ENCODE results near the gene PGAM2. TPM values are rescaled to one million over a fixed set of nuclear protein-coding genes. Genes with fewer than 3 reads are reported as not detected.

Gene PGAM2
- total and polyA plus RNA-seq, 2 experiments from 2014 or later: 2.9 to 7.8 TPM

DNA sequence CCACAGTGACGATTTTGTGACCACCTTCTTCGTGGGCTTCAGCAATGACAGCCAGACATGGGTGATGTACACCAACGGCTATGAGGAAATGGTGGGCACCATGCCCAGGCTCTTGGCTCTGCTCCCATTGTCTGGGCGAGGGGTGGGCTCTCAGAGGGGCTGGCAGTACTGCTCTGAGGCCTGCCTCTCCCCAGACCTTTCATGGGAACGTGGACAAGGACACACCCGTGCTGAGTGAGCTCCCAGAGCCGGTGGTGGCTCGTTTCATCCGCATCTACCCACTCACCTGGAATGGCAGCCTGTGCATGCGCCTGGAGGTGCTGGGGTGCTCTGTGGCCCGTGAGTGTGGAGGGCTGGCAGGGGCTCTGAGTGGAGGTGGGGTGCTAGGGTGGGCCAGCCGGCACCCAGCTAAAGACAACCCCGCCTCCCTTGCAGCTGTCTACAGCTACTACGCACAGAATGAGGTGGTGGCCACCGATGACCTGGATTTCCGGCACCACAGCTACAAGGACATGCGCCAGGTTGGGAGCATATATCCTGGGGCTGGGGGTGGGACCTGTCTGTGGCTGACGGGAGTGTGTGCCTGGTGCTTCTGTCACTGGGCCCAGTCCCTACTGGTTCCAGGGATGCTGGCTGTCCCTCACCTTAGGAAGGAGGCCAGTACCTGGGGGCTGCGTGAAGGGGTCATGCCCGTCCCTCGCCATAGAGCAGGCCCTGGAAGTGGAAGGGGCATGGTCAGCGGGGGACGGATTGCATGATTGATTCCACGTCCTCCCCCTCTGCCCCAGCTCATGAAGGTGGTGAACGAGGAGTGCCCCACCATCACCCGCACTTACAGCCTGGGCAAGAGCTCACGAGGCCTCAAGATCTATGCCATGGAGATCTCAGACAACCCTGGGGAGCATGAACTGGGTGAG, 45.6 kb upstream of the PGAM2 start:
- Histone ChIP-seq H2AFZ (no peak overlapping the region), H3K79me2 (replicated peaks; ENCODE audit: insufficient read depth) (no peaks in the 10 kb centered on the region; the same call in 1 of the 2 replicates), H3F3A (replicated peaks; ENCODE audit: low read depth) (0 out of 2 replicates have a peak, but pooled peaks cover 2% of the 10 kb centered on the region), H4K20me1 (replicated peaks; ENCODE audit: insufficient read depth) (no peaks in the 10 kb centered on the region; the same call in 1 of the 2 replicates), H3K4me3 (no peak overlapping the region), H3K9me2 (ENCODE audit: insufficient read depth) (no peaks in the 10 kb centered on the region), H3K27ac (ENCODE audit: low read depth) (no peak overlapping the region), H3K36me3 (ENCODE audit: insufficient read depth) (no peaks in the 10 kb centered on the region), H3K4me2 (no peak overlapping the region), H3K4me1 (ENCODE audit: insufficient read depth) (no peaks in the 10 kb centered on the region), H3K27me3 (ENCODE audit: insufficient read depth) (no peaks in the 10 kb centered on the region)
- Mint-ChIP-seq H3K4me3 (no peak overlapping the region), H3K4me1 (peaks cover 6% of the 10 kb centered on the region), H3K9me3 (no peaks in the 10 kb centered on the region; the same call in 2 of the 3 replicates), H3K27me3 (ENCODE audit: insufficient read depth, low read depth, poor library complexity) (peaks cover 15% of the 10 kb centered on the region), H3K36me3 (ENCODE audit: low read depth) (peaks cover 33% of the 10 kb centered on the region), H3K27ac (no peak overlapping the region)
- DNase-seq (ENCODE audit: low spot score): no peak
- no peak for ATAC-seq
- TF ChIP-seq ZNF114 (CRISPR knock-in tag; IDR thresholded peaks at IDR 0.05): no peak
- TF ChIP-seq ZNF331 (CRISPR knock-in tag; IDR thresholded peaks at IDR 0.05; ENCODE audit: low read depth): no peak
- TF ChIP-seq, protein P1, sequence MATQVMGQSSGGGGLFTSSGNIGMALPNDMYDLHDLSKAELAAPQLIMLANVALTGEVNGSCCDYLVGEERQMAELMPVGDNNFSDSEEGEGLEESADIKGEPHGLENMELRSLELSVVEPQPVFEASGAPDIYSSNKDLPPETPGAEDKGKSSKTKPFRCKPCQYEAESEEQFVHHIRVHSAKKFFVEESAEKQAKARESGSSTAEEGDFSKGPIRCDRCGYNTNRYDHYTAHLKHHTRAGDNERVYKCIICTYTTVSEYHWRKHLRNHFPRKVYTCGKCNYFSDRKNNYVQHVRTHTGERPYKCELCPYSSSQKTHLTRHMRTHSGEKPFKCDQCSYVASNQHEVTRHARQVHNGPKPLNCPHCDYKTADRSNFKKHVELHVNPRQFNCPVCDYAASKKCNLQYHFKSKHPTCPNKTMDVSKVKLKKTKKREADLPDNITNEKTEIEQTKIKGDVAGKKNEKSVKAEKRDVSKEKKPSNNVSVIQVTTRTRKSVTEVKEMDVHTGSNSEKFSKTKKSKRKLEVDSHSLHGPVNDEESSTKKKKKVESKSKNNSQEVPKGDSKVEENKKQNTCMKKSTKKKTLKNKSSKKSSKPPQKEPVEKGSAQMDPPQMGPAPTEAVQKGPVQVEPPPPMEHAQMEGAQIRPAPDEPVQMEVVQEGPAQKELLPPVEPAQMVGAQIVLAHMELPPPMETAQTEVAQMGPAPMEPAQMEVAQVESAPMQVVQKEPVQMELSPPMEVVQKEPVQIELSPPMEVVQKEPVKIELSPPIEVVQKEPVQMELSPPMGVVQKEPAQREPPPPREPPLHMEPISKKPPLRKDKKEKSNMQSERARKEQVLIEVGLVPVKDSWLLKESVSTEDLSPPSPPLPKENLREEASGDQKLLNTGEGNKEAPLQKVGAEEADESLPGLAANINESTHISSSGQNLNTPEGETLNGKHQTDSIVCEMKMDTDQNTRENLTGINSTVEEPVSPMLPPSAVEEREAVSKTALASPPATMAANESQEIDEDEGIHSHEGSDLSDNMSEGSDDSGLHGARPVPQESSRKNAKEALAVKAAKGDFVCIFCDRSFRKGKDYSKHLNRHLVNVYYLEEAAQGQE (IDR thresholded peaks at IDR 0.05; ENCODE audit: unreplicated experiment): no peak

DNA sequence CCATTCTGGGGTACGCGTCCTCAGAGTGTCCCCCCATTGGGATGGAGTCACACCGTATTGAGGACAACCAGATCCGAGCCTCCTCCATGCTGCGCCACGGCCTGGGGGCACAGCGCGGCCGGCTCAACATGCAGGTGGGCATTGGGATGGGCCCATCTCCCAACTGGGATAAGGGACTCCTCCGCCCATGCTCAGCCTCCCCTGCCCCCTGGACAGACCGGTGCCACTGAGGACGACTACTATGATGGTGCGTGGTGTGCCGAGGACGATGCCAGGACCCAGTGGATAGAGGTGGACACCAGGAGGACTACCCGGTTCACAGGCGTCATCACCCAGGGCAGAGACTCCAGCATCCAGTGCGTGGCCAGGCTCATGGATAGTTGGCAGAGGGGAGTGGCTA, 44.6 kb upstream of the PGAM2 start:
- peaks cover 8% of the 10 kb centered on the region; the same call in 1 of the 2 replicates for H3K27me3 ChIP-seq (ENCODE audit: insufficient read depth)
- no peak overlapping the region for H2AFZ ChIP-seq
- no peak overlapping the region for H3K4me3 Mint-ChIP-seq
- peaks cover 24% of the 10 kb centered on the region for H3K36me3 Mint-ChIP-seq (ENCODE audit: low read depth)
- H3K4me2 ChIP-seq: no peak overlapping the region
- peaks cover 20% of the 10 kb centered on the region for H3K27me3 Mint-ChIP-seq (ENCODE audit: insufficient read depth, low read depth, poor library complexity)
- H4K20me1 ChIP-seq (replicated peaks; ENCODE audit: insufficient read depth): no peaks in the 10 kb centered on the region; the same call in 1 of the 2 replicates
- 0 out of 2 replicates have a peak, but pooled peaks cover 4% of the 10 kb centered on the region for H3K4me1 ChIP-seq (ENCODE audit: insufficient read depth)
- 0 out of 2 replicates have a peak, but pooled peaks cover 2% of the 10 kb centered on the region for H3F3A ChIP-seq (replicated peaks; ENCODE audit: low read depth)
- ATAC-seq: no peak
- H3K9me2 ChIP-seq (ENCODE audit: insufficient read depth): no peaks in the 10 kb centered on the region
- no peak overlapping the region for H3K27ac Mint-ChIP-seq
- no peak for DNase-seq (ENCODE audit: low spot score)
- no peak overlapping the region for H3K4me3 ChIP-seq
- no peak overlapping the region for H3K27ac ChIP-seq (ENCODE audit: low read depth)
- H3K79me2 ChIP-seq (replicated peaks; ENCODE audit: insufficient read depth): no peaks in the 10 kb centered on the region; the same call in 1 of the 2 replicates
- H3K9me3 Mint-ChIP-seq: no peaks in the 10 kb centered on the region; the same call in 2 of the 3 replicates
- peaks cover 16% of the 10 kb centered on the region for H3K4me1 Mint-ChIP-seq
- H3K36me3 ChIP-seq (ENCODE audit: insufficient read depth): no peaks in the 10 kb centered on the region
- TF ChIP-seq STAT1 (IDR thresholded peaks at IDR 0.05; ENCODE audit: unreplicated experiment) (no peak), CREB1 (CRISPR knock-in tag; IDR thresholded peaks at IDR 0.05; ENCODE audit: low read depth) (no peak)
- TF ChIP-seq, protein P2, sequence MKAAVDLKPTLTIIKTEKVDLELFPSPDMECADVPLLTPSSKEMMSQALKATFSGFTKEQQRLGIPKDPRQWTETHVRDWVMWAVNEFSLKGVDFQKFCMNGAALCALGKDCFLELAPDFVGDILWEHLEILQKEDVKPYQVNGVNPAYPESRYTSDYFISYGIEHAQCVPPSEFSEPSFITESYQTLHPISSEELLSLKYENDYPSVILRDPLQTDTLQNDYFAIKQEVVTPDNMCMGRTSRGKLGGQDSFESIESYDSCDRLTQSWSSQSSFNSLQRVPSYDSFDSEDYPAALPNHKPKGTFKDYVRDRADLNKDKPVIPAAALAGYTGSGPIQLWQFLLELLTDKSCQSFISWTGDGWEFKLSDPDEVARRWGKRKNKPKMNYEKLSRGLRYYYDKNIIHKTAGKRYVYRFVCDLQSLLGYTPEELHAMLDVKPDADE (IDR thresholded peaks at IDR 0.05): no peak
- TF ChIP-seq, protein P3, sequence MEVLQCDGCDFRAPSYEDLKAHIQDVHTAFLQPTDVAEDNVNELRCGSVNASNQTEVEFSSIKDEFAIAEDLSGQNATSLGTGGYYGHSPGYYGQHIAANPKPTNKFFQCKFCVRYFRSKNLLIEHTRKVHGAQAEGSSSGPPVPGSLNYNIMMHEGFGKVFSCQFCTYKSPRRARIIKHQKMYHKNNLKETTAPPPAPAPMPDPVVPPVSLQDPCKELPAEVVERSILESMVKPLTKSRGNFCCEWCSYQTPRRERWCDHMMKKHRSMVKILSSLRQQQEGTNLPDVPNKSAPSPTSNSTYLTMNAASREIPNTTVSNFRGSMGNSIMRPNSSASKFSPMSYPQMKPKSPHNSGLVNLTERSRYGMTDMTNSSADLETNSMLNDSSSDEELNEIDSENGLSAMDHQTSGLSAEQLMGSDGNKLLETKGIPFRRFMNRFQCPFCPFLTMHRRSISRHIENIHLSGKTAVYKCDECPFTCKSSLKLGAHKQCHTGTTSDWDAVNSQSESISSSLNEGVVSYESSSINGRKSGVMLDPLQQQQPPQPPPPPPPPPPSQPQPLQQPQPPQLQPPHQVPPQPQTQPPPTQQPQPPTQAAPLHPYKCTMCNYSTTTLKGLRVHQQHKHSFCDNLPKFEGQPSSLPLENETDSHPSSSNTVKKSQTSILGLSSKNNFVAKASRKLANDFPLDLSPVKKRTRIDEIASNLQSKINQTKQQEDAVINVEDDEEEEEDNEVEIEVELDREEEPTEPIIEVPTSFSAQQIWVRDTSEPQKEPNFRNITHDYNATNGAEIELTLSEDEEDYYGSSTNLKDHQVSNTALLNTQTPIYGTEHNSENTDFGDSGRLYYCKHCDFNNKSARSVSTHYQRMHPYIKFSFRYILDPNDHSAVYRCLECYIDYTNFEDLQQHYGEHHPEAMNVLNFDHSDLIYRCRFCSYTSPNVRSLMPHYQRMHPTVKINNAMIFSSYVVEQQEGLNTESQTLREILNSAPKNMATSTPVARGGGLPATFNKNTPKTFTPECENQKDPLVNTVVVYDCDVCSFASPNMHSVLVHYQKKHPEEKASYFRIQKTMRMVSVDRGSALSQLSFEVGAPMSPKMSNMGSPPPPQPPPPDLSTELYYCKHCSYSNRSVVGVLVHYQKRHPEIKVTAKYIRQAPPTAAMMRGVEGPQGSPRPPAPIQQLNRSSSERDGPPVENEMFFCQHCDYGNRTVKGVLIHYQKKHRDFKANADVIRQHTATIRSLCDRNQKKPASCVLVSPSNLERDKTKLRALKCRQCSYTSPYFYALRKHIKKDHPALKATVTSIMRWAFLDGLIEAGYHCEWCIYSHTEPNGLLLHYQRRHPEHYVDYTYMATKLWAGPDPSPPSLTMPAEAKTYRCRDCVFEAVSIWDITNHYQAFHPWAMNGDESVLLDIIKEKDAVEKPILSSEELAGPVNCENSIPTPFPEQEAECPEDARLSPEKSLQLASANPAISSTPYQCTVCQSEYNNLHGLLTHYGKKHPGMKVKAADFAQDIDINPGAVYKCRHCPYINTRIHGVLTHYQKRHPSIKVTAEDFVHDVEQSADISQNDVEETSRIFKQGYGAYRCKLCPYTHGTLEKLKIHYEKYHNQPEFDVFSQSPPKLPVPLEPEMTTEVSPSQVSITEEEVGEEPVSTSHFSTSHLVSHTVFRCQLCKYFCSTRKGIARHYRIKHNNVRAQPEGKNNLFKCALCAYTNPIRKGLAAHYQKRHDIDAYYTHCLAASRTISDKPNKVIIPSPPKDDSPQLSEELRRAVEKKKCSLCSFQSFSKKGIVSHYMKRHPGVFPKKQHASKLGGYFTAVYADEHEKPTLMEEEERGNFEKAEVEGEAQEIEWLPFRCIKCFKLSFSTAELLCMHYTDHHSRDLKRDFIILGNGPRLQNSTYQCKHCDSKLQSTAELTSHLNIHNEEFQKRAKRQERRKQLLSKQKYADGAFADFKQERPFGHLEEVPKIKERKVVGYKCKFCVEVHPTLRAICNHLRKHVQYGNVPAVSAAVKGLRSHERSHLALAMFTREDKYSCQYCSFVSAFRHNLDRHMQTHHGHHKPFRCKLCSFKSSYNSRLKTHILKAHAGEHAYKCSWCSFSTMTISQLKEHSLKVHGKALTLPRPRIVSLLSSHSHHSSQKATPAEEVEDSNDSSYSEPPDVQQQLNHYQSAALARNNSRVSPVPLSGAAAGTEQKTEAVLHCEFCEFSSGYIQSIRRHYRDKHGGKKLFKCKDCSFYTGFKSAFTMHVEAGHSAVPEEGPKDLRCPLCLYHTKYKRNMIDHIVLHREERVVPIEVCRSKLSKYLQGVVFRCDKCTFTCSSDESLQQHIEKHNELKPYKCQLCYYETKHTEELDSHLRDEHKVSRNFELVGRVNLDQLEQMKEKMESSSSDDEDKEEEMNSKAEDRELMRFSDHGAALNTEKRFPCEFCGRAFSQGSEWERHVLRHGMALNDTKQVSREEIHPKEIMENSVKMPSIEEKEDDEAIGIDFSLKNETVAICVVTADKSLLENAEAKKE (CRISPR knock-in tag; IDR thresholded peaks at IDR 0.05): no peak
